C1 segment of cervical spinal cord (tissue), 14 donors: ENCODE data around the gene PCP4L1.
"Not testable (repeated sequence)": the region's sequence is repeated elsewhere in the genome, so short reads cannot be mapped to it uniquely, and the experiment has no call there.

Experiments used
- DNase-seq, 14 donors: peaks; one replicate each; lab custom pipeline; 2025; lab: John Stamatoyannopoulos, UW

PCP4L1 gene

GRCh38 chr1:161228032-161228431 lies 30.5 kb upstream of the PCP4L1 start:
- DNase-seq: no peak

DNA sequence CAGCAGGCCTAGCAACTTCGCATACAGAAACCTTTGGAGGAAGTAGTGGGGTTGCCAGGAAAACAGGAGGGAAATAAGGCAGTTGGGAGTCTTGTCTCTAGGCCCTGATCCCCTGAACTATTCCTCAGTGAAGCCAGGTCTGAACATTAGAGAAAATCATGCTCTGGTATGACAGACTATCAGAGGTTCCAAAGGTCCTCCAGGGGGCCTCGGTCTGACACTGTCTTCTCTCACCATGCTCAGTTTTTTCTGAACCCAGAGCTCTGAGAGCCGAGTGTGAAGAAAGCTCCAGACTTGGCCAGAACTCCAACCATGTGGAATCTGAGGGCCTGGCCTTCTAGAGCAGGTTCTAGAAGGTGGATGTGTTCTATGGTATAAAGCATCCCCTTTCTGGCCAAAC lies 28.6 kb upstream of the PCP4L1 start:
- no peak for DNase-seq

DNA sequence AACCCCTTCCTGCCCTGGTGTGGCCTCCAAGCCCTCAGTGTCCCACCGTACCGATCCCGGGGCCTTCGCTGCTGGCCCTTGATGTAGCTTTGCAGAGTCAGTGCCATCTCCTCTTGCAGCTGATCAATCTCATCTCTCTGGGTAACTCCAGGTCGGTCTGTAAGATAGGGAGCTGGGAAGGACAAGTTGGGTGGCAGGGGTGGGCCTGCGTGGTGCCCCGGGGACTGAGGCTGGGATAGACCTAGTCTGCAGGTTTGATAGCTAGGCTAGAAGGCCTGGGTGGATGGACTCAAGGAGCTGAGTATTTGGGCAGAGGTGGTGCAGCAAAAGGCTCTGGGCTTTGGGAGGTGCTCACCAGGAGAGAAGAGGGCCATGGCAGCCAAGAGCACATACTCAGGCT lies 27.8 kb upstream of the PCP4L1 start:
- no peak for DNase-seq

- no peak for DNase-seq
These were observed 25.4 kb upstream of the PCP4L1 start for GRCh38 chr1:161233102-161233501.

GRCh38 chr1:161235957-161236775 lies 22.4 kb upstream of the PCP4L1 start:
- DNase-seq: no peak

DNA sequence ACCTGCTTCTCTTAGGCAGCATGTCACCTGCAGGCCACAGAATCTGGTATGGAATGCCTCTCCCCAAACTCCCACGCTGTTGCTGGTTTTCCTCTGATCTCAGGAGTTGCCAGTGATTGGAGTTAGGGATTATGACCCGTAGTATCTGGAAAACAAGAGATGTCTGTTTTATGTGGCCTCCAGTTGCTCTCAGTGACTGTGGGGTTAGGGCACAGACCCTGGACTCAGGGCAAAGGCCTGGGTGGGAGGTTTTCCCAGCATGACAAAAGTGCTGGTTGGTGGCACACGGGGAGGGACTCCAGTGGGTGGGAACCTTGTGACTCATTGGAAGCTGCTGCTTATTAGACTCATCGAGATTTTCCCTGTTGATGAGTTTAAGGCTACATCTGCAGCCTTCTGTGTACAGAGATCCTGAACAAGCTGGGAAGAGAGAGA lies 20.5 kb upstream of the PCP4L1 start, which contains the start of gene NR1I3:
TSS of gene NR1I3 (minus strand) at position 165 of the 435 bp plus-strand sequence. CDS start 1,638 bp downstream, outside the sequence.
- no peak for DNase-seq

DNA sequence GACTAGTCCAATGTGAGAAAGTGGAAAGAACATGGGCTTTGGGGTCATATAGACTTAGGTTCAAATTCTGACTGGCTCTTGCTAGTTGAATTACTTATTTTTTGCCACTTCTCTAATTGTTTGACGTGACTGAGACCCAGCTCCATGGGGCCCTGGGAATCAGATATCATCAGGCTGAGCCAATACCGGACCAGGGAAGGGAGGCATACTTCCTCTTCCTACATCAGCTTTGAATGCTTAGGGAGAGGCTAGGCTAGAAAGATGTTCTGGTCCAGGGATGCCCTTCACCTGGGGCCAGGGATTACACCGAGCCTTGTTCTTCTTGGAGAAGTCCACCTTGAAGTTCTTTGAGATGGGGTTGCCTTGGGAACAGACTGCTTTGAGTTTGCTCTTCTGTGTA lies 16.9 kb upstream of the PCP4L1 start:
- DNase-seq: no peak

- DNase-seq: no peak
These were observed 16.2 kb upstream of the PCP4L1 start for GRCh38 chr1:161242313-161242712.

- DNase-seq: no peak
These were observed 13.7 kb upstream of the PCP4L1 start for GRCh38 chr1:161244888-161245287.

- not testable (repeated sequence) for DNase-seq
These were observed 8.4 kb upstream of the PCP4L1 start for GRCh38 chr1:161250100-161250499.

GRCh38 chr1:161250829-161251228 lies 7.7 kb upstream of the PCP4L1 start:
- no peak for DNase-seq

- DNase-seq: no peak
These were observed 7.0 kb upstream of the PCP4L1 start for GRCh38 chr1:161251579-161251978.

- not testable (repeated sequence) for DNase-seq
These were observed 3.2 kb upstream of the PCP4L1 start for GRCh38 chr1:161255302-161255701.

DNA sequence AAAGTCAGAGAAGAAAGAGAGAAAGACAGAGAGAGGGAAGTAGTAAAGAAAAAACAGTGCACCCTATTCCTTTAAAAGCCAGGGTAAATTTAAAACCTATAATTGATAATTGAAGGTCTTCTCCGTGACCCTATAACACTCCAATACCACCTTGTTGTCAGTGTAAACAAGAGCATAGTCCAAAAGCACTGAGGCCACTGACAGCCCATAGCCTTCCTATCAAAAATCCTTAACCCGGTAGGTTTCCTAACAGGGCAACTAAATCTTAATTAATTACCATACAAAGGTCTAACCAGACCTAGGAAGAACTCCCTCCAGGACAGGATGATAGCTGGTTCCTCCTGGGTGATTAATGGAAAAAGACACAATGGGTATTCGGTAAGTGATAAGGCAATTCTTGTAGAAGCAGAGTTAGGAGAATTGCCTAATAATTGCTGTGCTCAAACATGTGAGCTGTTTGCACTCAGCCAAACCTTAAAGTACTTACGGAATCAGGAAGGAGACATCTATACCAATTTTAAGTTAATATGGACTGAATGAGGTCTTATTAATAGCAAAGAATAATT lies 2.5 kb upstream of the PCP4L1 start:
- DNase-seq: not testable (repeated sequence)

DNA sequence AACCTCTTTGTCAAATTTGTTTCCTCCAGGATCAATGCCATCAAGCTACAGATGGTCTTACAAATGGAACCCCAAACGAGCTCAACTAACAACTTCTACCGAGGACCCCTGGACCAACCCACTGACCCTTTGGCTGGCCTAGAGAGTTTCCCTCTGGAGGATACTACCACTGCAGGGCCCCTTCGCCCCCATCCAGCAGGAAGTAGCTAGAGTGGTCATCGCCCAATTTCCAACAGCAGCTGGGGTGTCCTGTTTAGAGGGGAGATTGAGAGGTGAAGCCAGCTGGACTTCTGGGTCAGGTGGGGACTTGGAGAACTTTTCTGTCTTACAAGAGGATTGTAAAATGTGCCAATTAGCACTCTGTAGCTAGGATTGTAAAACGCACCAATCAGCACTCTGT lies 1.4 kb upstream of the PCP4L1 start:
- not testable (repeated sequence) for DNase-seq

- no peak for DNase-seq
These were observed 779 bp downstream of the PCP4L1 start for GRCh38 chr1:161259345-161259702.

DNA sequence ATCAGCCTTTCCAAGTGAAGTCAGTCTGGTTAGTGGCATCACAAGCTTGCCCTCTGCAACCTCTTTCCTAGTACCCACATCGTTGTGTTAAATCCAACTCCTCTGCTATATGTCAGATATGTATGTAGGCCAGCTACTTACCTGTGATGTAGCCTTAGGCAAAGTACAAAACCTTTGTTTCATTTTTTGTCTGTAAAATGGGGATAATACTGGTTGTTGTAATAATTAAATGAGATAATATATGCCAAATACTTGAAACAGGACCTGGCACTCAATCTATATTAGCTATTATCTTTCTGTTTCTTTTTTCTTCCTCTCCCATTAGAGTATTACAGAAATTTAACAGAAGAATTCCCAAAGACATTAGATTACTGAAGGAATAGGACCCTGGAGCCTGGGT lies 1.2 kb downstream of the PCP4L1 start:
- DNase-seq: no peak

GRCh38 chr1:161260376-161261260 lies 2.1 kb downstream of the PCP4L1 start:
- DNase-seq: peak in 1 of 14 donors; percentile 1

- DNase-seq: no peak
These were observed 3.0 kb downstream of the PCP4L1 start for GRCh38 chr1:161261261-161262235.

- no peak for DNase-seq
These were observed 6.8 kb downstream of the PCP4L1 start for GRCh38 chr1:161265305-161265704.

DNA sequence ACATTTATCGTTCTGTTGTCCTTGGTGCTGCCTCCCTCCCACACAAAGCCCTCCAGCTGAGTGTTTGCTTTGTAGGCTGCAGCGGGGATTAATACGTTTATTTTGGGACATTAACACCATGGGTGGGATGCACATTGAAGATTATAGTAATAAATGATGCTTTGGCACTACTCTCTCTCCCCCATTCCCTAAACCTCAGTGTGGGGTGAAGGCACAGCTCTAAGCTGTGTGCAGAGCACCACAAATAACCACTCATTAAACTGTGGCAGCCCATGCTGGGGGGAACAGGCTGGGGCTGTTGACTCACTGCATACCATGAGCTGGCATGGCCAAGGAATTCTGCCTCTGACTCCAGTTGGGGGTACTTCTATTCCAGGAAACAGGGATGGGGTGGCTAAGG lies 7.7 kb downstream of the PCP4L1 start:
- DNase-seq: no peak
